NCI-H345 treated with DMSO at 0.1 percent for 48 hours (cell line): ENCODE measurements around the gene RGPD4.
"Not testable (repeated sequence)": the region's sequence is repeated elsewhere in the genome, so short reads cannot be mapped to it uniquely, and the experiment has no call there.

ENCODE experiments used
- DNase-seq: peaks from one replicate; lab custom pipeline; 2025; ENCODE audit not compliant: unreplicated experiment; lab: John Stamatoyannopoulos, UW

The RGPD4 gene

DNA sequence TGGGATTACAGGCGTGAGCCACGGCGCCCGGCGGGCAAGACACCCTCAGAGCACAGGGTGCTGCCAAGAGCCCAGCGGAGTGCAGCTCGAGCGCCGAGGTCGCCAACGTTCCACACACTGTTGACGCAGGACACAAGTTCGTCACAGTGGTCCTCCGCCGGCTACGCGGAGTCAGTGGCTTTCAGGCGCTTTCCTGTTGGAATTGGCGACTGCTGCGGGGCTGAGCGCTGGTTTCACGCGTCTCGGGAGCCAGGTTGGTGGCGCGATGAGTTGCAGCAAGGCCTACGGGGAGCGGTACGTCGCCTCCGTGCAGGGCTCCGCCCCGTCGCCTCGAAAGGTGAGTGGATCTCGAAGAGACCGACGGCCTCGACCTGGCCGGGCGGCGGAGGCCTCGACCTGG, at the start of gene RGPD4:
Gene RGPD4, plus strand, starts transcription at position 144 of the 400 bp plus-strand sequence. Its CDS starts 122 bp downstream, at position 266.
- not testable (repeated sequence) for DNase-seq

DNA sequence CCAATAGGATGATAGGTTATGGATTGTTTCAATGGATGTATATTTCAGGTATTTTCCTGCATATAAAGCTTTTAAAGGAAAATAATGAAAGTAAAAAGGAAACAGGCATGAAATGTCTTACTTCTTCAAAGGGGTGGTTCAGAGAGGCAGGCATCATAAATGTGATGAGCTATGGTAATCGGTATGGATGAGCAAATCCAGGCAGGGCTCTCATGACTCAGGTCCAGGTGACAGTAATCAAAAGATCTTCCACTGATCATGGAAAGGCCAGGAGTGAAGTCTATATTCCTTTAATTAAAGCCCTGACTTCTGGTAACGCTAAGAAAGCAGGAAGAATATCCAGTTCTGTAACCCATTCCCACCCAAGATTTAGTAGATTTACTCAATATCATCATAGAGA, 48.7 kb upstream of the RGPD4 start:
- no peak for DNase-seq

DNA sequence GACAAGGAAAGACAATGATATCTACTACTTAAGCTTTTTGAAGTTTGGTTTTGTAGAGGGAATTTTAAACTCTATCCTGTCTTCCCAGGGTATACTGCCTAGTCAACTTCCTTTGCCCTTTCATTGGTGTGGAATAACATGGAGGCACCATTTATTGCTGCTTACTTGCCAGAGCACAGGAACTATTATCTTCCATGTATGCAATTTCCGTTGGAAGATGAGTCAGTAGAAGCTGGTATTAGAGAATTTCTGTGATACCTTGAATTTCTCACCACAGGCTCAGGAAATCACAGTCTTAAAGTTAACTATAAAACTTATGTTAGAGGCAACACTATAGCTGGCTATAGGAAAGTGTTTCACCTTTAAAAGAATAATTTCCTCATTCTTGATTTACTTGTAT, 40.9 kb upstream of the RGPD4 start:
- no peak for DNase-seq

DNA sequence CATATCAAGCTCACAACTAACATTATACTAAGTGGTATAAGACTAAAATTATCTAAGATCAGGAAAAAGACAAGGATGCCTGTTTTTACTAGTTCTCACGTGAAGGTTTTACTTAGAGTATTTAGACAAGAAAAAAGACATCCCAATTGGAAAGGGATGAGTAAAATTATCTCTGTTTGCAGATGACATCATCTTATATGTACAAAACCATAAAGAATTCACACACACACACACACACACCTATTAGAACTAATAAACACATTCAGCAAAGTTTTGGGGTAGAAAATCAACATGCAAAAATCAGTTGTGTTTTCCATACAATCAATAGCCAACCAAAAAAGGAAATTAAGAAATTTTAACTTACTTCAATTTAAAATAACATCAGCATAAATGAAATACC, 35.9 kb upstream of the RGPD4 start:
- DNase-seq: no peak

DNA sequence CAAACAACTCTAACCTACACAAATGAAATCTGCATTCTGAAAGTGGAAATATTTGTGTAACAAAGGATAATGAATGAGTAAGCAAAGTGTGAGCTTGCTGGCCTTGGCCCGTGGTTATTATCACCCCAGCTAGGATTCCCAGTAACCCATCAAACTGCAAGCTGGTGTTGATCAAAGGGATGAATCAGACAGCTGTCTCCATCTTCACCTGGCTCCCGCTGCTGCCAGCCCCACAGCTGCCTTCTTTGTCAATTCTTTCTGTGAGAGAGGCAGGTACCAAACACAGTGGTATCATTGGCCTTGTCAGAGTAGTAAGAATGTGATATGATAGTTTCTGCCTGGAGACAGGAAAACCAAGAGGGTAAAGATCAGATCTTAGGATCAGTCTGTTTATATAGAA, 25.2 kb upstream of the RGPD4 start:
- DNase-seq: peak; percentile 41

DNA sequence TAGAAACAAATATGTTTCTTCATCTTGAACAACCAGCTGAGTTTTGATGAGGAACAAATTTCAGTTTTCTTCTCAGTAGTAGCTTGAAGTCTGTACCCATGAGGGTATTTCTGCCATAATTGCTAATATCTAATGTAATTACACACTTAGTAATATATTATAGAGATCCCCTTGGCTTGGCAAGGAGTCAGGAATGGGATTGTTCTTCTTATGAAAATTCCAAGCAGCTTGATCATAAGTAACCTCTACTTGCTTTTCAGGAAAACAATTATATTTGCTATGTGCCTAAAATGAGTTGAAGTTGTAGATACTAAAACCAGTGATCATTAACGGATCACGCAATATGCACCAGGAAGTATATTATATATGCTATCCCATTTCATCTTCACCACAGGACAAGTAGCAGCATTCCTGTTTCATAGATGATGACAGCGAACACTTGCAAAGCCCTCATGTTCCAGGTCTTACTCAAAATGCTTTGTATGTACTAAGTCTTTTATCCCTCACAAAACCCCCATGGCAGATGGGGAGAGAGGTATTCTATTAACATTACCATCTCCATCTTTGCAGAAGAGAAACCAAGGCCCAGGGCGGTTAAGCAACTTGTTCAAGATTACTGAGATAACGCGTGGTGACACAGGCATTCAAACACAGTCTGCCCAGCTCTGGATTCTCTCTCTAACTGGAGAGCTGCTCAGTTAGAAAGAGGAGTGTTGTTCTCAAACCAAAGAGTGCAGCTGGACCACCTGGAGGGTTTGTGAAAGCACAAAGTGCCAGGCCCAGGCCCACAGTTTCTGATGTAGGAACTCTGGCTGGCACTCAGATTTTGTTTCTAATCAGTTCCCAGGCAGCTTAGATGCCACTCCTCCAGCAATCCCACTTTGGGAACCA, 21.8 kb upstream of the RGPD4 start:
- DNase-seq: peak; percentile 14

DNA sequence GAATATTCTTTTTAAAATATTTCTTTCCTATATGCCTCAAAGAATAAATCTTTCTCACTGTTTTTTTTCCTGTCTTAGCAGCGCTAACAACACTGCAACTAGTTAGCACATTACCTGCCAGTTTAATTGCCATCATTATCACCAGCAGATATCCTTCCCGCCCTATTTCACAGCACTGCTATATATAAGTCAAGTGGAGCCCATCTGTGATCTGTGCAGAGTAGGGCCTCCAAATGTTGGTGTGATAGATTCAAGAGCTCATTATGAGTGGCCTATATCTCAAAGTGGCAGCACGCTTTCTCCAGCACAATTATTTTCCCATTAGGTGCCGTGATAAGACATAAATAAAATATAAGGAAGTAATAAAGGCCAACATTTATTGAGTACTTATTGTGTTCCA, 19.8 kb upstream of the RGPD4 start:
- no peak for DNase-seq

DNA sequence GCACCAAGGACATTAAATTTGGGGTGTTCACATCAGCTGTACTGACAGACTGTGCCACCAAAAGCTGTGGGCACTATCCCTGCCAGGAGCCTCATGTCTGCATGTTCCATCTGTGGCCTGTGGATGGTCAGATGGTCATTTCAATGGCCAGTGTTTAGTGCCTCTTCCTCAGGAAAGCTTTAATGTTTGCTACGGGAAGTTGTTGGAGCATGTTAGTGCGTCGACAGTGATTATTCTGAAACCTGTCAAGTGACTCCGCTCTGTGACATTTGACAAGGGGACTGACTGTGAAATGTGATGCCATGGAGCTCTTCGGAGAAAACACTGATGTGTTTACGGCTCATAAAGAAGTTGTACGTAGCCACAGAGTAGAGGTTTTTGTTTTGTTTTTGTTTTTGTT, 18.7 kb upstream of the RGPD4 start:
- DNase-seq: no peak

DNA sequence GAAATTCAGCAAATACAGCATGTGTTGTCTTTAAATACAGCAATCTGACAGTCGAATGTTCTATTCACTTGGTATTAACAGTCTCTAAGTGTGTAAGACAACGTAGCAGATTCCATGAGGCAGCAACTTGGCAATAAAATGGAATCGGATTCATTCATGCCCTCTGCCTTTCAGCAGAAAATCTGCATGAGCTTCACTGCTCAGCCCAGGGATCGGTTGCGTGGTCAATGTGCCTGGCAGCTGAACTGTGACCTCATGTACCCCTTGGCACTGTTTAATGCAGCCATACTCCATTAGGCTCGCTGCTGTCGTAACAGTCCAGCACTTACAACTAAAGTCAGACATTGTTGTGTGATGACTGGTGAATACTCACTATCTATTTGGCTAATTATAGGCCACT, 17.7 kb upstream of the RGPD4 start:
- no peak for DNase-seq

DNA sequence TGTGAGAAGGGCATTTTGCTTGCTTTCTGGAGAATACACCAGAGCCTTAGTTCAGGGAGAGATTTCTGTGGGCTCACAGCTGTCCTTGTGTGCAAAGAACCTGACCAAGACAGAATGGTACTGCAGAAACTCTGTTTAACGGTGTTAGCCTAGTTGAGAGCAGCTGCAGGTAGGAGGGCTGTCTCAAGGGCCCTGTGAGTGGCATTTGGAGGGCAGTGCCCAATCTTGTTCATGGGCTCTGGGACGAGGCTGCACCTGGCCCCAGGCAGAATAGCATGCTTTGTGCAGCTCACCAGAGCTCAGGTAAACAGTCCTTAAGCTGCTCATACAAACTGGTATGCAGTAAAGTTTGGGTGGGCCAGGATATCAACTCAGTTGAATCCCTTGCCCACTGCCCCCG, 16.9 kb upstream of the RGPD4 start:
- DNase-seq: peak; percentile 87

DNA sequence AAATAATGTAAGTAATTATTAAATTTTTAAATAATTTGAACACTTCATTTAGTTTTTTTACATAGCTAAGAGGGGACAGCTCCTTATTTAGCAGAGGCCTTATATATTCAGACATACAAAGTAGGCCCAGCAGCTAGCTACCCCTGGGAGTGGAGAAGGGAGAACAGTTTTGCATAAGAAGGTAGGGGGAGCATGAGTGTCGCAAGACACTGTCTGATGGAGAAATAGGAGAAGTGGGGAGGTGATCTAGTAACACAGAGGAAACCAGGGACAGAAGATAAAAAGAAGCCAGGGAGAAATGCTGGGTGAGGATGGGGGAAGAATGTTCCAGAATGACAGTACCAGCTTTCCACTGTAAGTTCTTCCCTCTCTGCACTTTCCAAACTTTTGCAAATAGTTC, 16.0 kb upstream of the RGPD4 start:
- DNase-seq: no peak

DNA sequence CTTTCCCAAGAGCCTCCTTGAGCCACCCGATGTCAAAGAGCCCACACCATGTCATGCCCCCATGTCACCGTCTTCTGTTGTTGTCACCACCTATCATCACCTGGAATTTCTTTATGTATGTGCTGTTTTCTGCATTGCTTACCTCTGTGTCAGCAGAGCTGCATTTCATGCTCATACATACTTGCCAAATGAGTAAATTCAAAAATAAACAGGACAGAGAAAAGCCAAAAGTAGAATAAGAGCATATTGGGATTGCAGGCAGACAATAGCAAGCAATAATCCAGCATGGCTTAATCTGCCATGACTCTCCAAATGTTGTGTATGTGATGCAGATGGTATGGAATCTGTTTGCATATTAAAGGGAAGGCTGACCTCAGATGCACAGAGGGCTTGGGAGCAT, 15.3 kb upstream of the RGPD4 start:
- no peak for DNase-seq

DNA sequence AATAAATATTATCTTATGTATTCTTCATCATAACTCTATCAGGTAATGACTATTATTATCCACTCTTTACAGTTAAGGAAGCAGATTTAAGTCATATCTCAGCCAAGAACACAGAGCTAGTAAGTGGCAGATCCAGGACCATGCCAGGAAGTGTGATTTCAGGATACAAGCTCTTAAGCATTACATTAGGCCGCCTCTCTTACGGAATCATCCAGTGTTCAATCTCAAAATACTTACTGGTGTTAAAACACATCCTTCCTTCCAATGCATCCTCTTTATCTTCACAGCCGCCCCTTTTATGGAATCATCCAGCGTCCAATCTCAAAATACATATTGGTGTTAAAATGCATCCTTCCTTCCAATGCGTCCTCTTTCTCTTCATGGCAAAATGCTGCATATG, 14.7 kb upstream of the RGPD4 start:
- DNase-seq: no peak

DNA sequence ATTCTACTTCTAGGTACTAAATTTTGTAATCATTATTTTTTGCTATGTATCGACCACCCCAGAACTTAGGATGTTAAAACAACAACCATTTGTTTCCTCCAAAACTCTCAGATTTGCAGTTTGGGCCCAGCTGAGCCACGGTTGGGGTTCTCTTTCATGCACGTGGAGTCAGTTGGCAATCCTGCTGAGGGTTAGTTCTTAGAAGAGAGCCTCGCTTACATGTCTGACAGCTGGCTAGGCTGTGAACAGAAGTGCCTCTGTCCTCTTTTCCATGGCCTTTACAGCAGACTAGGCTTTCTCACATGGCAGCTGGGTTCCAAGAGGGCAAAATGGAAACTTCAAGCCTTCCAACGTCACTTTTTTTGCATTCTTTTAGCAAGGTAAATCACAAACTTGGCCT, 9.3 kb upstream of the RGPD4 start:
- DNase-seq: no peak

DNA sequence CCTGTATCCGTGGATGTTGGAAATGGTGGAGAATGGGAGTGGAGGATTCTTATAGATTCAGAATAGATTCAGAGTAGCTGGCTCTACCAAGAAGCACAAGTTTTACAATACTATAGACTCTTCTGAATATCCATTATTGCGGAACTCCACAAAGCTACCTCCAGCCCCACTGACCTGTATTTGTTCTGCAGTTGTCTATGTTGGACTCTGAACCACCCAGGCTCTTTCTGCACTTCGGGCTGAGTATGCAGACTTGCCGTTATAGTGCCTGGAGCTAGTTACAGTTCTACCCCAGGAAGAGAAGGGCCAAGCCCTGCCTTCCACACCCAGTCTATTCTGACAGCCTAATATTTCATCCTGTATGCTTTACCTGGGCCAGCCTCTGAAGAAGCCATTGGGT, 4.4 kb upstream of the RGPD4 start:
- no peak for DNase-seq

DNA sequence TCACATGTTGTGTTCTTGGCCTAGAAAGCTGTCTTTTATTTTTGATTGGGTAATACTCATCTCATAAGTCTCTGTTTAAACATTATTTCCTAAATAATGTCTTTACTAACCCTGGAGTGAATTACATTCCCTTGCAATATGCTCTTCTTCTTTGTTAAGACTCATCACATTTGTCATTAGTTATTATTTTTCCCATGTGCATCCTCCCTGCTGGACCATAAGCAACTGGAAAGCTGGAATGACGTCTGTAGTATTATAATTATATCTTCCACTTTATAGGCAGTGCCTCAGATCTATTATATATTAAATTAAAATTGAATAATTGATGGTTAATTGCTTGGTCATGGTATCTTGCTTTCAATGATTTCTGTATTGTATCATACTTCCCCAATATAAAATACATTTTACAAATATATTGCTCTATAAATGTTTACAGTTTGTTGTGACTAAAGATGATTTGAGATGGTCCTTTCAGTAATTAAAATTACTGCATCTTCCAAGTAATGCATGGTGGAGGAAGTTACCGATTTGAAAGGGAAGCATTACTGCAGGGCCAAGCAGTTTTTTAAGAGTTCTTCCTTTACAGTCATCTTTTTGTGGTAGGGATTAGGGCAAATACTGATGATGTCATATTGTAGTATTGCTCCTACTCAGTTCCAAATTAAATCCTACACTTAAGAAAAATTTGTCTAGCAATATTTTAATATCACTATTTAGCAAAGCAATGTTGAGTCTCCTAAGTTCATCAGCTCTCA, 2.1 kb upstream of the RGPD4 start:
- DNase-seq: no peak

DNA sequence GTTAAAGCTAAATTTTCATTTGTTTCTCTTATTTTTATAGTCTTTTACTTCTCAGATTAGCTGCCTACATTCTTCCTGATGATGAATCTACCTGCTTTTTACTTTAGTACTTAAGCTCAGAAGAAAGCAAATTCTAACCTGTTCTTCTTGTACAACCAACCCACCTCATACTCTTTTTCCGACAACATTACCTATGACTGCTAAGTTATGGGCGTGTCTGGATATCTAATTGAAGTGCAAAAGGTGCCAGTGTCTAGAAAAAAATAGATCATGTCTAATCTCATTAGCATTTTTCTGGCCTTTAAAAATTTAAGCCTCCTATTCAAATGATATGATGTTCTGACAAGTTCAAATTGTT, 1.5 kb upstream of the RGPD4 start:
- no peak for DNase-seq

DNA sequence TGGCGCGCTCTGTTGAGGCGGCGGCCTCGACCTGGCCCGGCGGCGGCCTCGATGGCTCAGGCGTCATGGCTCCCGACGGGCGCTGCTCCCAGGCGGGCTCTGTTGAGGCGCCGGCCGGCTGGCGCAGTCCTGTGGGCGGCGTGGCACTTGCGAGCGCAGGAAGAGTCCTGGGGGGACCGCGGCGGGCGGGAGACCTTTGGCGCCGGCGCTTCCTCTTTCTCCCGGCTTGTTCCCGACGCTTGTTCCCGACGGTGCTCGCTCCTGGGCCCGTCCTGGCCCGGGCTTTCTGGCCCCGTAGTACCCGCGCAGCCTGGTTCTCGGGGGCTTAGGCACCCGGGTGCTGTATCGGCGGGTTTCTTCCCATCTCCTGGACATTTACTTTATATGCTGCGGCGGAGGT, 2.8 kb downstream of the RGPD4 start:
- DNase-seq: not testable (repeated sequence)

DNA sequence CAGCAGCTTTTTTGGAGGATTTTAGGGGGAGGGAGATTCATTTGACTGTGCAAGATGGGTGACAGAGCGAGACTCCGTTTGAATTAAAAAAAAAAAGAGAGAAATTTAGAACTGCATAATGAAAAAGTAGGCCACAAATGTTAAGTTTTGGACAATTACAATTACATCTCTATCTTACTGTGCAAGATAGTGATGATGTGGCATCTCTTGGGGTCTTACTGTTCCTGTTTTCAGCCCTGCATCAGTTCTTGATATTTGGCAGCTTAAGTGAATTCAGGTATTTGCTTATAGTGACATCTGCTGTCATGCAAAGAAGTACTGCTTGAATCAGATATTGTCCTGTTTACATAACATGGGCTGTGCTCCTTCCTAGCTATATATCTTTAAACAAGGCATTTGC, 6.5 kb downstream of the RGPD4 start:
- DNase-seq: not testable (repeated sequence)

DNA sequence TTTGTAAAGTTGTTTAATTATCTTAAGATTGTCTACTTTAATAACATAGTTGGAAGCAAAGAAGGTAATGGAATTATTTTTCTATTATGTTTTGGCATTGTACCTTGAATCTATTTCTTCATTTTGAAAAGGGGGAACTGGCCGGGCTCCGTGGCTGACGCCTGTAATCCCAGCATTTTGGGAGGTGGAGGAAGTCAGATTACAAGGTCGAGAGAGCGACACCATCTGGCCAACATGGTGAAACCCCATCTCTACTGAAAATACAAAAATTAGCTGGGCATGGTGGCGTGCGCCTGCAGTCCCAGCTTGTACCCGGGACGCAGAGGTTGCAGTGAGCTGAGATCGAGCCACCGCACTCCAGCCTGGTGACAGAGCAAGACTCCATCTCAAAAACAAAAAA, 6.9 kb downstream of the RGPD4 start:
- DNase-seq: not testable (repeated sequence)

DNA sequence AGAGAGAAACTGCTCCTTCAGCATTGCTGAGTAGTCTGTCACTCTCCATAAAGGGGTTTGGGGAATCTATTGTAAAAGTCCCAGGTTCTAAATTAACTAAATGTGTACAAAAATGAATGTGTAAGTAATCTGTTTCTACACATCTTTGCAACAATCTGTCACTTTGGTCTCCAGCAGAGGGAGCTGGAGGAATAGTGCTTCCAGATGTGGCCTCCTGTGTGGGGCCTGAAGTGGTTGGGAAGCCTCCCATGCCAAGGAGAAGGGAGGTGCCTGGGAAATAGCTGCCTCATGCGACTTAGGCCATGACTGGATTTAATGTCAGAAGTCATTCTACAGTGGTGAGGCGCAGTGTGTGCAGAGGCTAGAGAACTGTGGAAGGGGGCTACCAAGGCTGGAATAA, 89.4 kb downstream of the RGPD4 start:
- DNase-seq: not testable (repeated sequence)

DNA sequence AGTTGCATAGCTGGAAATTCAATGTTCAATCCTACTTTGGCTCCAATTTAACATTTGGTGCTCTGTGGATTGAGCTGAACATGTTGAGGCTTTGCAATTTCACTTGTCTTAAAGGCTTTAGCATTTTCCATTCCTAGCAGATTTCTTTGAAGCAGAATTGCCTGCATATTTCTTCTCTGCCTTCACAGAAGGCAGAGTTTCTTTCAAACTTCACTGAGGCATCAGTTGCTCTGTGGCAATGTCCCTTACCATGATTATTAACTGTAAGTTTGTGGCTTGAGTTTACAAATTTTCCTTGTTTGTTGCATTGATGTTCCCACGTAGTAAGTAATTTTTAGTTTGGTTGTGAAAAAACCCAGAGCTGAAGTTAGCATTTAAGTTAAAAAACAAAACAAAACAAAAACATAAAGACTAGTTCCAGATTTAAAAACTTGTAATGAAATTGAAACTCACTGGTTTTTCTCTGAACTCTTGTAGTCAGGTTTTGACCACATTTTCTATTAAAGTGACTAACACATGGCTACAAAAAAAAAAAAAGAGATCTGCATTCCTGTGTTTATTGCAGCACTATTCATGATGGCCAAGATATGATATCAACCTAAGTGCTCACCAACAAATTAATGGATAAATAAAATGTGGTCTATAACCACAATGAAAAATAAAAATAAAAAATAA, 90.1 kb downstream of the RGPD4 start:
- not testable (repeated sequence) for DNase-seq
